Choroid plexus epithelial cell (primary cell): ENCODE data around the gene RBBP6.
A peak's percentile ranks its signal among the peaks of the same experiment; 100 is the strongest.

ENCODE experiments used
- DNase-seq: peaks from one replicate; pipeline ENCODE4 v3.0.0-alpha.2; 2010; ENCODE audit warnings: low read depth
- H3K4me3 ChIP-seq: 2 replicates; pipeline ENCODE4 v1.5.1; 2011; ENCODE audit warnings: low read depth, mild to moderate bottlenecking, control low read depth, low read length, moderate library complexity
- TF ChIP-seq, protein P1 (sequence below): conservative IDR thresholded peaks from 2 replicates; pipeline ENCODE4 v1.5.1; 2011; ENCODE audit warnings: low read depth, mild to moderate bottlenecking, control low read depth, inconsistent platforms, low read length, moderate library complexity

RBBP6 gene

DNA sequence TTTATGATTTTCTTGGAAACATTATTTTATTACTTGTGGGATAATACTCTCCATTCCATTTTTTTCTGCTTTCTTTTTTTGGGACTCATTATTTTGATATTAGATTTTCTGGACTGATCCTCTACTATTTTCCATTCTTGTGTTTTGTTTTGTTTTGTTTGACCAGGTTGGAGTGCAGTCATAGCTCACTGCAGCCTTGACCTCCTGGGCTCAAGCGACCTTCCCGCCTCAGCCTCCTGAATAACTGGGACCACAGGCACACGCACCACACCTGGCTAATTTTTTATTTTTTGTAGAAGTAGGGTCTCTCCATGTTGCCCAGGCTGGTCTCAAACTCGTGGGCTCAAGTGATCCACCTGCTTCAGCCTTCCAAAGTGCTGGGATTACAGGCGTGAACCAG, 44.1 kb downstream of the RBBP6 start:
- DNase-seq: no peak
- H3K4me3 ChIP-seq: no peak overlapping the region
- TF ChIP-seq, protein P1, sequence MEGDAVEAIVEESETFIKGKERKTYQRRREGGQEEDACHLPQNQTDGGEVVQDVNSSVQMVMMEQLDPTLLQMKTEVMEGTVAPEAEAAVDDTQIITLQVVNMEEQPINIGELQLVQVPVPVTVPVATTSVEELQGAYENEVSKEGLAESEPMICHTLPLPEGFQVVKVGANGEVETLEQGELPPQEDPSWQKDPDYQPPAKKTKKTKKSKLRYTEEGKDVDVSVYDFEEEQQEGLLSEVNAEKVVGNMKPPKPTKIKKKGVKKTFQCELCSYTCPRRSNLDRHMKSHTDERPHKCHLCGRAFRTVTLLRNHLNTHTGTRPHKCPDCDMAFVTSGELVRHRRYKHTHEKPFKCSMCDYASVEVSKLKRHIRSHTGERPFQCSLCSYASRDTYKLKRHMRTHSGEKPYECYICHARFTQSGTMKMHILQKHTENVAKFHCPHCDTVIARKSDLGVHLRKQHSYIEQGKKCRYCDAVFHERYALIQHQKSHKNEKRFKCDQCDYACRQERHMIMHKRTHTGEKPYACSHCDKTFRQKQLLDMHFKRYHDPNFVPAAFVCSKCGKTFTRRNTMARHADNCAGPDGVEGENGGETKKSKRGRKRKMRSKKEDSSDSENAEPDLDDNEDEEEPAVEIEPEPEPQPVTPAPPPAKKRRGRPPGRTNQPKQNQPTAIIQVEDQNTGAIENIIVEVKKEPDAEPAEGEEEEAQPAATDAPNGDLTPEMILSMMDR: no peak

DNA sequence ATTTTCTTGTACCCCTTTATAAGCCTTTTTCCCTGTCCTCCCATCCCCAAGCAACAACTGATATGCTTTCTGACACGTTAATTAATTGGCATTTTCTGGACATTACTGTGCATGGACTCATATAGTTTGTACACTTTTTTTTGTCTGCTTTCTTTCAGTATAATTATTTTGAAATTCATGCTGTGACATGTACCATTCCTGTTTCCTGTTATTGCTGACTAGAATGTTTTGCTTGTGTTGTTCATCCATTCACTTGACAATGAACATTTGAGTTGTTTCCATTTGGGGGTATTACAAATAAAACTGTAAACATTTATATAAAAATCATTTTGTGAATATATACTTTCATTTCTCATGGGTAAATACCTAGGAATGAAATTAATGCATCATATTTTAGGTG, 50.6 kb downstream of the RBBP6 start:
- H3K4me3 ChIP-seq: no peak overlapping the region
- DNase-seq: peak; percentile 5
- TF ChIP-seq, protein P1: no peak

DNA sequence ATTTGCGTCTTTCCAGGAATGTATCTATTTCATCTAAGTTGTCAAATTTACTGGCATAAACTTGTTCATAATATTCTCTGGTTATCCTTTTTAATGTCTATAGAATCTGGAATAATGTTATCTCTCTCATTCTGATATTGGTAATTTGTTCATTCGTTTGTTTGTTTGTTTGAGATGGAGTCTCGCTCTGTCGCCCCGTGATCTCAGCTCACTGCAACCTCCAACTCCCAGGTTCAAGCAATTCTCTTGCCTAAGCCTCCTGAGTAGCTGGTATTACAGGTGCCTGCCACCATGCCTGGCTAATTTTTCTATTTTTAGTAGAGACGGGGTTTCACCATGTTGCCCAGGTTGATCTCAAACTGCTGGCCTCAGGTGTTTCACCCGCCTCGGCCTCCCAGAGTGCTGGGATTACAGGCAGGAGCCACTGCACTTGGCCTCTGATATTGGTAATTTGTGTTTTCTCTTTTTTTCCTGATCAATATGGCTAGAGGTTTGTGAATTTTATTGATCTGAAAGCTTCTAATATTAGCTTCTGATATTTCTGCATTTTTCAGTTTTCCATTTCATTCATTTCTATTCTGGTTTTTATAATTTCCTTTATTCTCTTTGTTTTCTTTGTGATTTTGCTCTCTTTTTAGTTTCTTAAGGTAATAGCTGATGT, 59.5 kb downstream of the RBBP6 start:
- DNase-seq: no peak
- TF ChIP-seq, protein P1: no peak
- H3K4me3 ChIP-seq: no peak overlapping the region

DNA sequence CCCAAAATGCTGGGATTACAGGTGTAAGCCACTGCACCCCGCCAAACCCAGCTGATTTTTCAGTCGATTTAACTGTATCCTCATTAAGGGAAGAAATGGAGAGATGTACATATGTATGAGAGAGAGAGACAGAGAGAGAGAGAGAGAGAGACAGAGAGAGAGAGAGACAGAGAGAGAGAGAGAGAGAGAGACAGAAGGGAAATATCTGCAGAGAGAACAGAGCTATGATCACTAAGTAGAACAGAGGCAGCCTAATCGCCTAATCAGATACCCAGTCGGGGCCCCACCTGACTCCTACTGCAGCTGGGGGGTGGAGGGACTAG, 70.0 kb downstream of the RBBP6 start:
- H3K4me3 ChIP-seq: peak overlapping the region; percentile 55
- TF ChIP-seq, protein P1: no peak
- no peak for DNase-seq

DNA sequence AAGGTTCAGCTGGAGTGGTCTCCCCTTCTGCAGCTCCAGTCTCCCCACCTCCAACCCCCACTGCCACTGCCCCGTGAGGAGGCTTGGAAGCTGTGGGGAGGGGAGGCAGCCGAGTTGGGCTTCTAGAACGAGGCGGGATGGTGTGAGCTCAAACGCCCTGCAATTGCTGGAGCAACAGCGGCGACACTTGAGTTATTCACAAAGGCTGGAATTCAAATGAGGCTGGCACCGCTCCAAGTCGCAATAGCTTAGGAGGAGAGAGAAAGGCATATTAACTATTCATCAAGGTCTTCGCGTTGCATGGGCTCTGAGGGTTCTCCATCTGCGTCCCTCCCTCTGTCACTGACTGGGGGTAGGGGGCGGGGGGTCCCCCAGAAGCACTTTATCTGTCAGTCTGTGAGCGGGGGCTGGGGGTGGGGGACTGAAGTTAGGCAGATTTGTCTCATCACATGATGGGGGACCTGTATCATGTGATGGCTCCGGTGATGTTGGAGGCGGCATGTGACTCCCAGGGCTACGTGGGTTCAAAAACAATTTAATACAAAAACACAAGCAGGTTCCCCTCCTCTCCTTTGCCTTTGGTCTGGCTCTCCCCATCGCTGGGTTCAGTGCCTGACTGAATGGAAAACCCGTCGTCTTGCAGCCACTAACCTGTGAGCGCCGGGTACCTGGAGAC, 70.5 kb downstream of the RBBP6 start:
- peak overlapping the region; percentile 55 for H3K4me3 ChIP-seq
- peak; percentile 74 for DNase-seq
- TF ChIP-seq, protein P1: no peak

DNA sequence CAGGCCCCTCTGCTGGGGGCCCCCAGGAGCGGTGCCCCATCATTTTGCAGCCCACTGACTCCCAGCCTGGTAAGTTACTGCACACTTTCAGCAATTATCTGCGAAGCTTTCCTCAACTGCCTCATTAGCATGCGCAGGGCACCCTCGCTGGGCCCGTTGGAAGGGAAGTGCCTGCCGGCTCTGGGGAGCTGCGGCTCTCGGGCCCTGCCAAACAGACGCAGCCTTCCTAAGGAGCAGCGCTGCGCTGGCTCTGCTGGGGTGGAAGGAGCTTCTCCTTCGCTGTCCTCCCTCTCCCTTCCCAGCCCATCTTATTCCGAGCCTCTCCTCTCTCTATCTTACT, 71.0 kb downstream of the RBBP6 start:
- peak; percentile 50 for DNase-seq
- TF ChIP-seq, protein P1: no peak
- peak overlapping the region; percentile 55 for H3K4me3 ChIP-seq

DNA sequence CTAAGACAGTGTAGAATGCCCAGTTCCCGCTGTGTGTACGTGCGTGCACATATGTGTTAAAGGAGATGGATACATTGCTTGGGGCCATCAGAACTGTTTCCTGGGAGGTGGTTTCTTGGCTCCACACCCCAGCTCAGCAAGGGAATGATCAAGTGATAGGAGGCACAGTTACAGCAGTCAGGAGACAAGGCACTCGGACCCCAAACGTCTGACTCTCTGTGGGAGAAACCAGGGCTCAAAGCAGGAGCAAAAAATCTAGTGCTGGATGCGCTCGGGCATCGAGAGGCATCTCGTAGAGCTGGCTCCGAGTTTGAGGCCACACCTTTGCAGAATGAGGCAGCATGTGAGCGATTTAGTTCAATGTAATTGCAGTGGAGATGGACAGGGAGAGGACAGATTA, 71.9 kb downstream of the RBBP6 start:
- DNase-seq: no peak
- H3K4me3 ChIP-seq: no peak overlapping the region
- TF ChIP-seq, protein P1: no peak
